HG03039 (cell line): ENCODE data around the gene MKKS.

Experiments
- ATAC-seq: cut with Tn5 transposase; IDR thresholded peaks from one replicate; pipeline ENCODE4 v1.9.1; 2021; ENCODE audit warnings: mild to moderate bottlenecking, moderate library complexity; ENCODE audit not compliant: unreplicated experiment

MKKS gene

GRCh38 chr20:10453241-10453640, 19.2 kb upstream of the MKKS start:
- ATAC-seq = peak; percentile 93

GRCh38 chr20:10449270-10449669, 15.2 kb upstream of the MKKS start:
- no peak for ATAC-seq

DNA sequence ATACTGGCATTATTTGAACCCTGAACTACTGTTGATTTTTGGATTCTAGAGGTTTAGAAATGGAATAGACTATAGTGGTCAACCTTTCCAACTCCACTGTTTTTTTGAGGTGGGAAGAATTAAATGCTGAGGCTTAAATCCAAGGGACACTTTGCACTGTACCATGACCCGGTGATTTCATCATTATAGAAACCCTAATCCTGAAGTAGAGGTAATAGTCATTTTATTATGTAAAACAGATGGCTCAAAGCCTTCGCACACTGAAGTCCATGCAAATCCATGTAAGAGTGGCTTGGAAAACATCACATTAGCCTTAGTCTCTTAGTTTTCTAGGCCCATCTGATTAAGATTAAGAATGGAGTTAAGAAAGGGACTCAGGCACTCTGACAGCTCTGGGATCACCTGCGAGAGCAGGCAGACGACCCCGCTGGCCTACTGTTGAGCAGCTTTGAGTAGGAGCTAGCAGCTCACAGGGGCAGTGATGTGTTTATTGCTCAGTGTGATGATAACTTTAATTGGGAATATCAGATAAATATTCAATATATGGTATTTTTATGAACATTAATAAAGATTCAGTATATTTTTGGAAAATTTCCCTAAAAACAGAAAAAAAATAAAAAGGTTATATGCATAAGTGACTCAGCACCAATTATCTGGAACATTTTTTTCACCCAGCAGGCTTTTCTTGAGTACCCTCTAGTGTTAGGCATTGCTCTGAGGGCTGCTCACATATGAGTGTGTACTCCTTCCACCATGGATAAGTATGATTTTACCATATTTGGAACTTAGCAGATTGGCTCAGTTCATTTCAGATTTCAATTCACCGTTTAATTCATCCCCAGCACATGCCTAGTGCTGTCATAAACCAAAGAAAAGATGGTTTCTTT, 14.5 kb upstream of the MKKS start:
- ATAC-seq = no peak

DNA sequence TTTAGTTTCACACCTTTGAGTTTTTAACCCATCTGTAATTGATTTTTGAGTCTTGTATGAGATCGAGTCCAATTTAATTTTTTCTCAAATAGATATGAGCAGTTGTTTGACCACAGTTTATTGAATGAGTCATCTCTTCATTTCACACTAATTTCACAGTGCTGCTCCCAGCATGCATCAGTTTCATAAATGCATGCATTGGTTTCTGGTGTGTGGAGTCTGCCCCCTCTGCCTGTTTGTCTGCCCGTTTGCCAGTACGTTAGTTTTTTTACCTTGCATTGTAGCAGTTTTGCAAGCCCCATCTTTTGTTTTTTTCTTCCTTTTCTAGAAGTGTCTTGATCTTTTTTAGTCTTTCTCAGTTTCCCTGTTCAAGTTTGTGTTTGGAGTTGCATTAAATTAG, 13.0 kb upstream of the MKKS start:
- ATAC-seq = peak; percentile 95

GRCh38 chr20:10445758-10446157, 11.7 kb upstream of the MKKS start:
- no peak for ATAC-seq

DNA sequence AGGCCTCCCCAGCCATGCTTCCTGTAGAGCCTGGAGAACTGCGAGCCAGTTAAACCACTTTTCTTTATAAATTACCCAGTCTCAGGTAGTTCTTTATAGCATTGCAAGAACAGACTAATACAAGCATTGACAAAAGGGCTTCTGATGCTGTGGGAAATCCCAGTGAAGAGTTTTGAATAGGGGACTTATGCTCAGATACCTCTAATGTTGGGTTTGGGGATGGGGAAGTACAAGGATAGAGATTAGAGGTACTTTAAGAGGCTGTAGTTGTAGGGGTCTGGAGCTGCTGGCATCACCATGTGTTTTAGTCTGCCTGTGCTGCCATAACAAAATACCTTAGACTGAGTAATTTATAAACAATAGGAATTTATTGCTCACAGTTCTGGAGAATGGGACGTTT, 9.9 kb upstream of the MKKS start:
- no peak for ATAC-seq

GRCh38 chr20:10438217-10438616, 4.2 kb upstream of the MKKS start:
- no peak for ATAC-seq

DNA sequence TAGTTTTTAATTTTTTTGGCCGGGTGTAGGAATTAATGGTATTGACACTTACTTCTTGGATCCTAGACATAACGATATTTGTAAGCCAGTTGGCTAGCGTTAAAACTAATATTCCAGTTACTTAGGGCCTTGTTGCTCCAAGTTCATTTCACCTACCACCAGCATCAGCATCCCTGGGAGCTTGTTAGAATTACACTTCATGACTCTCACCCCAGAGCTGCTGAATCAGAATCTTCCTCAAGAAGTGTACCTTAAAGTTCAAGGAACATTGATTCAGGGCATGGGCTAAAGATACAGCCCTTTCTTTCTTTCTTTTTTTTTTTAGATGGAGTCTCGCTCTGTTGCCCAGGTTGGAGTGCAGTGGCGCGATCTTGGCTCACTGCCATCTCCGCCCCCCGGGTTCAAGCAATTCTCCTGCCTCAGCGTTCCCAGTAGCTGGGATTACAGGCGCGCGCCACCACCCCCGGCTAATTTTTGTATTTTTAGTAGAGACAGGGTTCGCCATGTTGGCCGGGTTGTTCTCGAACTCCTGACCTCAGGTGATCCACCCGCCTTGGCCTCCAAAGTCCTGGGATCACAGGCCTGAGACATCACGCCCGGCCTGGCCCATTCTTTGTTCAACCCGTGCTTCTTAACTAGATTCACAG, 2.2 kb upstream of the MKKS start:
- no peak for ATAC-seq

DNA sequence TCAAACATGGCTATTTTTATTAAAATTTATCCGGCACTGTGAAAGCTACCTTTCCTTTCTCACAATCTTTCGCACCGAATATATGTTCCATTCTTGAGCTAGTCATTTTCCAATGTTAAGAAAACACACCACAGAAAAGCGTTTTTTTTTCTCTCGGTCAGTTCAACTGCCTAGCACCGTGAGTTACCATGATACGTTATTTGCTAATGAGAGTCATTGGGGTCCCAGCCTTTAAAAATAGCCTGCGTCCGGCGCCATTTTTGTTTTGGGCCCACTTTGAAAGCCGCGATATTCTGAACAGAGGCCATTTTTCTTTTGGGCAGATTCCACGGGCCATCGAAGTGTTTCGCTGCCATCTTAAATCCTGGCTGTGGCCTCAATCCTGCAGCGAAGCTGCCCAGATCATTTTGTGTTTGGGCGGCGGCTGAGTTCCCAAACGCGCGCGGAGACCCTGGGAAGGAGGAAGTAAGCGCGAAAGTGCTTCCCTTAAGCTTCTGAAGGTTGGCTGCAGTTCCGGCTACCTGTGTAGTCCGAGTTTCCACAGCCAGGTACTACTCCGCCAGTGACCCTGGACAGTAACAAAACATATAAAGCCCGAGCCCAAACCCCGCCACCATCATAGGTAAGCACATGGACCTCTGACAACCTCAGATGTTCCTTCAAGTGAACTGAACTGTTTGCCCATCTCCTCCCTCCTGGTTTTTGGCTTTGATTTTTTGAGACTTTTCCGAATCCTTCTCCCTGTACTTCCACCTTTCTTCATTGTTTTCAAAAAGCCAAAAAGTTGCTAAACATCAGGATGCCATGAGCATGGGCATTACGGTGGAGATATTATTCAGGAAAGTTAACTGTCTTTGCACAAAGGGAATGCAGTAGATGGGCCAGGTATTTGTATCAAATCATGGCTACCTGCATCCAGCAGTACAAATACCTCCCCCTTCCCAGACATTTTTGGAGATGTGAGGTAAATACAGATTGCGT, 1.1 kb upstream of the MKKS start, which contains the start of gene SLX4IP:
TSS of gene SLX4IP (plus strand) at position 474 of the 981 bp plus-strand sequence. CDS start 22,900 bp downstream, outside the sequence.
- peak; percentile 54 for ATAC-seq

- peak; percentile 42 for ATAC-seq
These were observed 427 bp upstream of the MKKS start for GRCh38 chr20:10434467-10434831.

- no peak for ATAC-seq
These were observed 904 bp downstream of the MKKS start for GRCh38 chr20:10433014-10433622.

DNA sequence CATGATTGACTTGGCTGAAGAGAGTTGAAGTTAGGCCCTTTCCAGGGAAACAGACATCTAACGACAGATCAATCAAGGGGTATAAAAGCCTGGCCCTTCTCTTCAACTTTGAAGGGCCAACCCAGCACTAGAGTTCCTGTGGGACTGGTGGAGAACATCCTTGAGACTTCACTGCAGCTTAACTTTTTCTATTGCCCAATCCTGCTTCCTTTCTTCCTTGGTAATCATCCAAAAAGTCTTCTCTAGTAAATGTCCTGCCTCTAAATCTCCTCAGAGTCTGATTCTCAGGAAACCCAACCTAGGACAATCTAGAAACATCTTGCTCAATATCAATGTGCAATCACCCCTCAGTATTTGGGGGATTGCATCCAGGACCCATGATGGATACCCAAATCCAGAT, 1.9 kb downstream of the MKKS start:
- ATAC-seq = no peak

DNA sequence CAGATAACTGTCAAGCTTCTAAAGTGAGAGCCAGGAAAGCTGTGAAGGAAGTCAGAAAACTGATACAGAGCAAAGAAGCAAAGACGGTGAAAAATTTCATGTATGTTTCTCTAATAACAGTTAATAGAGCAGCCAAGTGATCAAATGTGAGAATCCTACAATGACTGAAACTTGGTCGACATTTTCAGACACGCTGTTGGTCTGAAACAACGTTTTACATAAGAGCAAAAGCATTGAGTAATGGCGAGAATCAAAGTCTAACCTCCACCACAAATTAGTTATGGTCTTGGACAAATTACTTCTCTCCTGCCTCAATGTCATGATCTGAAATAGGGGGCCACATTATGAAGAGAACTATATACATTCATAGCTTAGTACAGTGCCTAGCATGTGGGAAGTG, 3.3 kb downstream of the MKKS start:
- no peak for ATAC-seq

DNA sequence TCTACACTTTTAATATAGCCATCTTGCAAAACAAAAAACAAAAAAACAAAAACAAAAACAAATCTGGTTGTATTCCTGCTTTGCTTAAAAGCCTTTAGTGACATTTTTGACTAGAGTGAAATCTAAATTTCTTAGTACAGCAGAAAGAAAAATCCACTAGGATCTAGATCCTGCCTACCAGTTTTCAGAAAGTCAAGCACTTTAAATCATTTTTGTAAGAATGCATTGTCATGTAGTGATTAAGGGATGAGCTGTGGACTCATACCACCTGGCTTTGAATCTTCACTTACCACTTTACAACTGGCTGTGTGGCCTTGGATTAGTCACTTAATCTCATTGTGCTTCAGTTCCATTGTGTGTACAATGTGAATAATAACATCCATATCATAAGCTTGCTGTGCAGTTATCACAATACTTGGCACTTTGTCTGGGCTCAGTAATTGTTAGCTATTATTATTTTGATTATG, 4.0 kb downstream of the MKKS start:
- no peak for ATAC-seq

GRCh38 chr20:10429443-10429981, 4.5 kb downstream of the MKKS start:
- ATAC-seq = no peak

DNA sequence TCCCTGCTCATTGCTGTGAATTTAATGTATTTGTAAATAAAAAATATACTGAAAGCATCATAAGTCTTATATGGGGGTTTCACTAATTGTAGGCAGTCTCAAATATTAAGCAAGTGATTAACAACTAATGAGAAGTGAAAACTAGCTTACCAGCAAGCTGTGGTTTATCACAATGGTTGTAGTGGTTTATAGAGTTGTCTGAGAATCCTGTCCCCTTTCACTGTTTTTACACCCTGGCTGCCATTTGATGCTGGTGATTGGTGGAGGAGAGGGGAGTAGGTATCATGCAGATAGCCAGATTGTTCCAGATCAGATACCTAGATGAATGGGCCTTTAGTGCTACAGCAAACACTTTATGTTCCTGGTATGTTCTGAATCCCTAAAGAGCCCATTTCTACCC, 6.0 kb downstream of the MKKS start:
- ATAC-seq = no peak

GRCh38 chr20:10427060-10427692, 6.8 kb downstream of the MKKS start:
- no peak for ATAC-seq

DNA sequence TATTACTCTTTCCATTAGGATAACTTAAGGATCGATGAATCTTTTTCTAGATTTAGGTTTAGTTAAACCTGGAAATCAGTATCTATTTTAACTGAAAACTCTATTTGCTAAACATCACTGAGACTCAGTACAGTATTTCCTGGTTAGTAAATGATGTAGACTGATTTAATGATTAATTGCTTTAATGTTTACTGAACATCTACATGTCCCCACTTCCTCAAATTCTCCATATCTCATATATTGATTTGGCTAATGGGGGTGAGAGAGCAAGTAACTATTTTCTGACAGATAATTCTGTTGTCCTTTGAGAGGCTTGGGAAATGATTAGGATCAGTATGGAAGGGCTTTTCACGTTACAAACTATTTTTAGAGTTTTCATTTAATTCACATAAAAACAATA, 10.3 kb downstream of the MKKS start:
- no peak for ATAC-seq

- ATAC-seq = no peak
These were observed 14.4 kb downstream of the MKKS start for GRCh38 chr20:10419550-10420133.
